B cell (primary cell): ENCODE measurements around the gene UGT2B15. TPM values are rescaled to one million over a fixed set of nuclear protein-coding genes. Genes with fewer than 3 reads are reported as not detected.
"Not testable (repeated sequence)": the region's sequence is repeated elsewhere in the genome, so short reads cannot be mapped to it uniquely, and the experiment has no call there.

Source experiments
- ATAC-seq: fragments of 200-7000 bp; cut with Tn5 transposase; one replicate; pipeline ENCODE4 v1.10.0; 2021; ENCODE audit warnings: low read depth, mild to moderate bottlenecking, moderate number of reproducible peaks, moderate library complexity
- CTCF ChIA-PET: fragments of 350-600 bp; sonication (Branson Sonifier 250); formaldehyde crosslinking; loops from one replicate; lab custom pipeline; 2021; ENCODE audit warnings: antibody characterized with exemption, inconsistent platforms; lab: Charles Lee
- POLR2A ChIA-PET: fragments of 350-600 bp; sonication (Branson Sonifier 250); formaldehyde crosslinking; loops from one replicate; lab custom pipeline; 2021; ENCODE audit warnings: antibody characterized with exemption; lab: Charles Lee
- DNase-seq: peaks from one replicate; pipeline ENCODE4 v3.0.0; 2013
- H2AFZ ChIP-seq: 2 replicates; pipeline ENCODE4 v1.6.1; 2012; ENCODE audit warnings: mild to moderate bottlenecking, low read depth, low read length; ENCODE audit not compliant: insufficient read depth, poor library complexity, severe bottlenecking
- H3K27ac ChIP-seq, 2 donors: 1 replicate in 1 of 2; 2 replicates in 1 of 2; pipeline ENCODE4 v1.5.1; 2012 to 2013; ENCODE audit warnings: low read length in 2 of 2, mild to moderate bottlenecking in 2 of 2, moderate library complexity in 1 of 2
- H3K27me3 ChIP-seq, 4 experiments: fragments of 200-600 bp in 1 of 4; sonication (generic) in 1 of 4; replicated peaks in 1 of 4; 1 replicate in 2 of 4; 2 replicates in 2 of 4; pipeline versions ENCODE4 v1.6.1 to v1.7.0; 2013 to 2016; ENCODE audit warnings: low read length in 3 of 4, mild to moderate bottlenecking in 2 of 4, mixed read lengths in 1 of 4, moderate library complexity in 1 of 4; ENCODE audit not compliant: insufficient read depth in 4 of 4, control insufficient read depth in 3 of 4; ENCODE audit errors: control extremely low read depth in 1 of 4
- H3K36me3 ChIP-seq, 2 experiments: replicated peaks in 1 of 2; 1 replicate in 1 of 2; 2 replicates in 1 of 2; pipeline versions ENCODE4 v1.6.1 to v1.7.1; 2013; ENCODE audit warnings: low read length in 1 of 2; ENCODE audit not compliant: insufficient read depth in 2 of 2, control insufficient read depth in 1 of 2; ENCODE audit errors: control extremely low read depth in 1 of 2, extremely low read depth in 1 of 2
- H3K4me1 ChIP-seq, 2 donors: fragments of 200-600 bp in 1 of 2; sonication (generic) in 1 of 2; 1 replicate in 1 of 2; 2 replicates in 1 of 2; pipeline versions ENCODE4 v1.5.1 to v1.6.1; 2013 to 2017; ENCODE audit warnings: low read length in 2 of 2; ENCODE audit not compliant: control insufficient read depth in 2 of 2, insufficient read depth in 2 of 2
- H3K4me2 ChIP-seq: replicated peaks from 2 replicates; pipeline ENCODE3; 2012; ENCODE audit warnings: mild to moderate bottlenecking, low read depth, low read length; ENCODE audit not compliant: poor library complexity, severe bottlenecking
- H3K4me3 ChIP-seq, 5 experiments: fragments of 200-600 bp in 1 of 5; sonication (generic) in 1 of 5; 1 replicate in 3 of 5; 2 replicates in 2 of 5; pipeline versions ENCODE4 v1.5.1 to v1.7.0; 2011 to 2016; ENCODE audit warnings: low read length in 4 of 5, mild to moderate bottlenecking in 4 of 5, low read depth in 2 of 5, control low read depth in 1 of 5, moderate library complexity in 1 of 5; ENCODE audit not compliant: insufficient read depth in 1 of 5; ENCODE audit errors: control extremely low read depth in 1 of 5, extremely low read depth in 1 of 5
- H3K79me2 ChIP-seq: fragments of 200-600 bp; sonication (generic); one replicate; pipeline ENCODE4 v1.6.0; 2016; ENCODE audit warnings: low read length; ENCODE audit not compliant: control insufficient read depth, insufficient read depth
- H3K9ac ChIP-seq: fragments of 200-600 bp; sonication (generic); 2 replicates; pipeline ENCODE4 v1.6.1; 2017; ENCODE audit warnings: mild to moderate bottlenecking, low read length, moderate library complexity
- H3K9me3 ChIP-seq, 3 donors: one replicate each; pipeline versions ENCODE4 v1.6.1 to v1.7.1; 2013; ENCODE audit warnings: low read length in 2 of 3; ENCODE audit not compliant: control insufficient read depth in 2 of 3, insufficient read depth in 1 of 3; ENCODE audit errors: control extremely low read depth in 1 of 3
- H4K20me1 ChIP-seq: 2 replicates; pipeline ENCODE4 v1.6.0; 2012; ENCODE audit warnings: mild to moderate bottlenecking, low read length; ENCODE audit not compliant: insufficient read depth, control insufficient read depth, poor library complexity, severe bottlenecking
- H3K27ac Mint-ChIP-seq: one replicate; pipeline ENCODE4 v1.8.0; 2021; ENCODE audit warnings: mixed read lengths
- H3K27me3 Mint-ChIP-seq: one replicate; pipeline ENCODE4 v1.8.0; 2021; ENCODE audit warnings: mixed read lengths
- H3K4me1 Mint-ChIP-seq: one replicate; pipeline ENCODE4 v1.8.0; 2021; ENCODE audit warnings: mixed read lengths
- H3K4me3 Mint-ChIP-seq: one replicate; pipeline ENCODE4 v1.8.0; 2021; ENCODE audit warnings: mixed read lengths
- H3K9me3 Mint-ChIP-seq: one replicate; pipeline ENCODE4 v1.8.0; 2022; ENCODE audit warnings: mixed read lengths; ENCODE audit not compliant: insufficient read depth
- CTCF ChIP-seq: fragments of 200-600 bp; IDR thresholded peaks from one replicate; pipeline ENCODE4 v1.8.0; 2022; ENCODE audit warnings: antibody characterized with exemption, mild to moderate bottlenecking
- EZH2 ChIP-seq: IDR thresholded peaks from 2 replicates; pipeline ENCODE4 v1.6.1; 2012; ENCODE audit warnings: borderline replicate concordance, low read depth, mild to moderate bottlenecking, moderate library complexity, low read length; ENCODE audit not compliant: insufficient read depth, poor library complexity, severe bottlenecking
- WGBS: methylation state at CpG from one replicate; pipeline ENCODE4 v1.1.5; 2013; ENCODE audit warnings: missing lambda C conversion rate; ENCODE audit not compliant: insufficient coverage; 5-methylcytosine and 5-hydroxymethylcytosine counted together
- intact Hi-C: fragments of 100-400 bp; cut with micrococcal nuclease; formaldehyde crosslinking; loops from one replicate; pipeline ENCODE4 v1.10.0; 2022
- polyA plus RNA-seq: library from polyadenylated mRNA; depleted of rRNA; stranded (reverse); fragments of >200 nt; gene quantifications from 2 replicates; pipeline ENCODE4 v1.2.3, GENCODE V29; 2012
- total RNA-seq, 2 donors: library from RNA; stranded (reverse); fragments of 120-200 nt in 1 of 2; gene quantifications; 1 replicate in 1 of 2; 2 replicates in 1 of 2; pipeline versions ENCODE4 v1.2.3 to v1.2.4, GENCODE V29; 2013 to 2022

UGT2B15 gene
- total and polyA plus RNA-seq, 2 donors (not counting 1 experiment from before 2014, with no cell fraction given), result not detected

DNA sequence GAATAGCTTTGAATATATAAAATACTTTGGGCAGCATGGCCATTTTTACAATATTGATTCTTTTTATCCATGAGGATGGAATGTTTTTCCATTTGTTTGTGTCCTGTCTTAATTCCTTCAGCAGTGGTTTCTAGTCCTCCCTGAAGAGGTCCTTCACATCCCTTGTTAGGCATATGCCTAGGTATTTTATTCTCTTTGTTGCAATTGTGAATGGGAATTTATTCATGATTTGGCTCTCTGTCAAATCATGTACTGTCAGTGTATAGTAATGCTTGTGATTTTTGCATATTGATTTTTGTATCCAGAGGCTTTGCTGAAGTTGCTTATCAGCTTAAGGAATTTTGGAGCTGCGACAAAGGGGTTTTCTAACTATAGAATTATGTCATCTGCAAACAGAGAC, 18.5 kb downstream of the UGT2B15 start:
- no peaks in the 10 kb centered on the region for H3K27me3 ChIP-seq
- no peak overlapping the region for H3K27ac ChIP-seq
- H3K79me2 ChIP-seq, result no peaks in the 10 kb centered on the region
- H3K9ac ChIP-seq, result no peak overlapping the region
- H3K4me2 ChIP-seq, result no peak overlapping the region
- H3K9me3 ChIP-seq, result no peaks in the 10 kb centered on the region
- CTCF ChIA-PET, result no interaction called here
- H3K4me1 ChIP-seq, result no peaks in the 10 kb centered on the region
- no CpG with 5 or more reads among the region's 1 CpG for WGBS
- Mint-ChIP-seq H3K4me1 (no peaks in the 10 kb centered on the region), H3K9me3 (no peaks in the 10 kb centered on the region), H3K27ac (no peak overlapping the region), H3K27me3 (no peaks in the 10 kb centered on the region), H3K4me3 (no peak overlapping the region)
- TF ChIP-seq EZH2 (no peak), CTCF (no peak)
- no peaks in the 10 kb centered on the region for H3K36me3 ChIP-seq
- DNase-seq (no peak), ATAC-seq (no peak)
- intact Hi-C loops, result no loop called here
- POLR2A ChIA-PET, result no interaction called here
- H4K20me1 ChIP-seq, result no peaks in the 10 kb centered on the region
- H3K4me3 ChIP-seq, result no peak overlapping the region
- no peak overlapping the region for H2AFZ ChIP-seq

DNA sequence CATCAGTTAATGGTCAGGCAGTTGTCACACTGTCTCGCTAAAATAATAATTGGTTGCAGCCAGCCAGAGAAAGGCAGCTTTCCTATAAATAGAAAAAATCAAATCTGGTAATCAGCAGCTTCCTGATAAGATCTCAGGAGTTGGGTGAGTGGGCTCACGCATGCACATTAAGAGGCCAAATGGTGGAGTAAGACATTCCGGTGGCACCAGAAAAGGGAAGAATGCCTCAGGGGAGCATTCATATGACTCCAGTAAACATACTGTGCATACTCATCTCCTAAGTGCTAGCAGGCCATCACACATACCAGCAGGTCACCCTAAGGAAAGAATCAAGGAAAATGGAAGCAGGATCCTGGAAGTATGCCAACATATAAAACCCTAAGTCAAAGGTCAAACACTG, 40.1 kb downstream of the UGT2B15 start:
- WGBS, result 80% methylated on average over 1 of the region's 3 CpGs
- H3K9me3 ChIP-seq, result peaks cover 0 to 1% (median 0%) of the 10 kb centered on the region in 3 donors
- no peaks in the 10 kb centered on the region for H3K36me3 ChIP-seq
- CTCF ChIA-PET, result no interaction called here
- no peaks in the 10 kb centered on the region for H3K4me1 ChIP-seq
- H3K9ac ChIP-seq, result no peak overlapping the region
- H3K27ac ChIP-seq, result no peak overlapping the region
- H2AFZ ChIP-seq, result no peak overlapping the region
- intact Hi-C loops, result no loop called here
- no peaks in the 10 kb centered on the region for H4K20me1 ChIP-seq
- H3K4me3 ChIP-seq, result no peak overlapping the region
- TF ChIP-seq CTCF (no peak), EZH2 (no peak)
- H3K27ac Mint-ChIP-seq, result no peak overlapping the region
- H3K27me3 Mint-ChIP-seq, result no peaks in the 10 kb centered on the region
- no peaks in the 10 kb centered on the region for H3K9me3 Mint-ChIP-seq
- H3K27me3 ChIP-seq, result no peaks in the 10 kb centered on the region
- no peaks in the 10 kb centered on the region for H3K4me1 Mint-ChIP-seq
- no peak overlapping the region for H3K4me3 Mint-ChIP-seq
- no peak overlapping the region for H3K4me2 ChIP-seq
- POLR2A ChIA-PET, result interaction anchor here (0.6 kb wide), 1 partner anchor 57 kb away, joined by 4 read pairs; no protein-coding TSS in a partner anchor
- H3K79me2 ChIP-seq, result no peaks in the 10 kb centered on the region
- DNase-seq, result no peak
- ATAC-seq, result no peak

- H3K27ac Mint-ChIP-seq, intact Hi-C loops, POLR2A ChIA-PET, H3K9ac ChIP-seq, H3K4me1 ChIP-seq, H3K9me3 Mint-ChIP-seq, CTCF ChIA-PET, H3K4me2 ChIP-seq, ATAC-seq, H4K20me1 ChIP-seq, DNase-seq, H3K4me3 ChIP-seq, H3K27me3 ChIP-seq, H3K27me3 Mint-ChIP-seq, H3K4me3 Mint-ChIP-seq, H2AFZ ChIP-seq, H3K36me3 ChIP-seq, H3K27ac ChIP-seq, H3K9me3 ChIP-seq, H3K4me1 Mint-ChIP-seq, H3K79me2 ChIP-seq: not testable (repeated sequence)
- no CpG with 5 or more reads among the region's 2 CpGs for WGBS
Measured at GRCh38 chr4:68622731-68623130, 47.7 kb downstream of the UGT2B15 start.
